ENCODE results near the gene ASL.
"Not testable (repeated sequence)": the region's sequence is repeated elsewhere in the genome, so short reads cannot be mapped to it uniquely, and the experiment has no call there.

ASL gene

GRCh38 chr7:66039094-66039670, 36.4 kb upstream of the ASL start:
- no peaks in the 10 kb centered on the region for H3K9me3 ChIP-seq (ENCODE audit: control extremely low read depth in 1 of 5, control insufficient read depth in 4 of 5, insufficient read depth in 2 of 5, low read depth in 1 of 5, low read length in 4 of 5)
- no peak overlapping the region for H3K4me3 ChIP-seq (ENCODE audit: control insufficient read depth in 1 of 7, extremely low read depth in 1 of 7, insufficient read depth in 4 of 7, low read depth in 2 of 7, low read length in 6 of 7)
- DNase-seq: no peak
- H3K4me1 ChIP-seq (ENCODE audit: control extremely low read depth in 1 of 4, control insufficient read depth in 4 of 4, insufficient read depth in 4 of 4, low read length in 3 of 4): peaks cover 0 to 8% (median 4%) of the 10 kb centered on the region in 4 experiments
- WGBS (ENCODE audit: insufficient coverage): 92% methylated on average over 2 of the region's 3 CpGs
- peaks cover 0 to 4% (median 0%) of the 10 kb centered on the region in 5 experiments for H3K27me3 ChIP-seq (replicated peaks in 2 of 5; ENCODE audit: control insufficient read depth in 4 of 5, insufficient read depth in 5 of 5, low read length in 4 of 5)
- POLR2A ChIA-PET: no interaction called here
- CTCF ChIA-PET: interaction anchor here (0.7 kb wide), 1 partner anchor 9 kb away, joined by 3 read pairs; no protein-coding TSS in a partner anchor
- H3K27ac ChIP-seq (ENCODE audit: insufficient read depth in 1 of 2, low read depth in 1 of 2, low read length in 2 of 2, poor library complexity in 1 of 2, severe bottlenecking in 2 of 2): no peak overlapping the region
- no peaks in the 10 kb centered on the region for H3K36me3 ChIP-seq (ENCODE audit: control insufficient read depth in 4 of 4, insufficient read depth in 4 of 4, low read length in 3 of 4)

DNA sequence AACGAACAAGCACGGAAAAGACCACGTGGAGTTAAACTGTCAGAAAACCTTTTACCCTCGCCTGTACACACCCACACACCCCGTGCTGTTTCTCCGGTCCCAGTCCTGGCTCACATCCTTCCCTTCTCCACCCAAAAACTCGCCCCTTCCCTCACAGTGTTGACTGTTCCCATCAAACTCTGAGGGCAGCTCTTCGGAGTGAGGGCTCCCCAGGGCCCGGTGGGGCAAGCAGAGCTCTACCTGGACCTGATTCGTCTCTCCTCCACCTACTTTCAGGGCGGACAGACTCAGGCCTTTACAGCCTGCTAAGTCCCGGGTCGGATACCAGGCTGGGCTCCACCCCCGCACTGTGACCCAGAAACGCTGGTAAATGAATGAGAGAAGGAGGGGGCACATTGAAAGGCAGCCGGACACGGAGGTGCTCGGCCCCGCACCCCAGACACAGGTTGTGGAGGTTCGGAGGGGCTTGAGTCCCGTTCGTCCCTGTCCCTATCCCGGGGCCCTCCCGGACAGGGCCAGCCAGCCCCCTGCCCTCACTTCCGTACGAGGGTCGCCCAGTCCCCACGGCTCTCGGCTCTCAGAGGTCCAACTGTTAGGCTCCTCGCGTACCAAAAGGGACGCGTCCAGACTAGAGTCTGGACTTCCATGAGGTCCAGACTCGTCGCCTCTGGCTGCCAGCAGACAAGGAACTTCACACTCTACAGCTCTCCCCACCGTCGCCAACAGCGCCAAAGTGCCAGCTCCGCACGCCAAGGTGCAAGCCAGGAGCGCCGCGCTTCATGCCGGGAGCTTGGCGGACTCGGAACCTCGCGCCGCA, 31.7 kb upstream of the ASL start:
- 4% methylated on average over 24 of the region's 49 CpGs for WGBS (ENCODE audit: insufficient coverage)
- Histone ChIP-seq H3K27me3 (replicated peaks in 2 of 5; ENCODE audit: control insufficient read depth in 4 of 5, insufficient read depth in 5 of 5, low read length in 4 of 5) (peaks cover 0 to 4% (median 0%) of the 10 kb centered on the region in 5 experiments), H3K9me3 (ENCODE audit: control extremely low read depth in 1 of 5, control insufficient read depth in 4 of 5, insufficient read depth in 2 of 5, low read depth in 1 of 5, low read length in 4 of 5) (no peaks in the 10 kb centered on the region), H3K4me3 (ENCODE audit: control insufficient read depth in 1 of 7, extremely low read depth in 1 of 7, insufficient read depth in 4 of 7, low read depth in 2 of 7, low read length in 6 of 7) (peak overlapping the region in 6 of 7 experiments; percentile 28 to 80 (median 64)), H3K4me1 (ENCODE audit: control extremely low read depth in 1 of 4, control insufficient read depth in 4 of 4, insufficient read depth in 4 of 4, low read length in 3 of 4) (peaks cover 0 to 8% (median 7%) of the 10 kb centered on the region in 4 experiments), H3K27ac (ENCODE audit: insufficient read depth in 1 of 2, low read depth in 1 of 2, low read length in 2 of 2, poor library complexity in 1 of 2, severe bottlenecking in 2 of 2) (no peak overlapping the region), H3K36me3 (ENCODE audit: control insufficient read depth in 4 of 4, insufficient read depth in 4 of 4, low read length in 3 of 4) (no peaks in the 10 kb centered on the region)
- DNase-seq: peak; percentile 65 to 84 (median 82)
- ChIA-PET CTCF (interaction anchor here (0.7 to 1.6 kb wide), 4 partner anchors 8 to 977 kb away, joined by 3 read pairs; no protein-coding TSS in a partner anchor), POLR2A (no interaction called here)

GRCh38 chr7:66044498-66044854, 31.1 kb upstream of the ASL start:
- DNase-seq; H3K27ac ChIP-seq (ENCODE audit: insufficient read depth in 1 of 2, low read depth in 1 of 2, low read length in 2 of 2, poor library complexity in 1 of 2, severe bottlenecking in 2 of 2); H3K27me3 ChIP-seq (replicated peaks in 2 of 5; ENCODE audit: control insufficient read depth in 4 of 5, insufficient read depth in 5 of 5, low read length in 4 of 5); H3K36me3 ChIP-seq (ENCODE audit: control insufficient read depth in 4 of 4, insufficient read depth in 4 of 4, low read length in 3 of 4); POLR2A ChIA-PET; H3K9me3 ChIP-seq (ENCODE audit: control extremely low read depth in 1 of 5, control insufficient read depth in 4 of 5, insufficient read depth in 2 of 5, low read depth in 1 of 5, low read length in 4 of 5); H3K4me1 ChIP-seq (ENCODE audit: control extremely low read depth in 1 of 4, control insufficient read depth in 4 of 4, insufficient read depth in 4 of 4, low read length in 3 of 4): not testable (repeated sequence)
- 22% methylated on average over 12 of the region's 17 CpGs for WGBS (ENCODE audit: insufficient coverage)
- peak overlapping the region in 5 of 7 experiments; percentile 11 to 80 (median 62) for H3K4me3 ChIP-seq (ENCODE audit: control insufficient read depth in 1 of 7, extremely low read depth in 1 of 7, insufficient read depth in 4 of 7, low read depth in 2 of 7, low read length in 6 of 7)
- CTCF ChIA-PET: interaction anchor here (1.5 to 1.6 kb wide), 2 partner anchors 8 to 369 kb away, joined by 3 read pairs; no protein-coding TSS in a partner anchor

DNA sequence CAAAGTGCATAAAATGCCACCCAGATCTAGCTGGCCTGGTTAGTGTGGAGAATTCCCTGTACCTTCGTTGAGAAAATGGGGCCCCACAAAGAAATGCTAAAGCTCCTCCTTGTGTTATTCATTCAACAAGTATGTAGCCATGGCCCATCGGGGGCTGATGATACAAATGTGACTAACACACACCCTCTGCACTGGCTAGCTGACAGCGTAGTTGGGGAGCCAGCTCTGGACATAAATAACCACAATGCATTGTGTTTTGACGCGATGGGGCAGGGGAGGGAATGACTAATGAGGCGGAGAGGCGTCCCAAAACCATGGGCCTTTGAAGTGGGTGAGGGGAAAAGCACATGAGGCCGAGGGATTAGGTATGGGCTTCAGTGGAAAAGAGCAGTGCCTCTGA, 28.2 kb upstream of the ASL start:
- CTCF ChIA-PET: no interaction called here
- POLR2A ChIA-PET: no interaction called here
- H3K4me3 ChIP-seq (ENCODE audit: control insufficient read depth in 1 of 7, extremely low read depth in 1 of 7, insufficient read depth in 4 of 7, low read depth in 2 of 7, low read length in 6 of 7): no peak overlapping the region
- 90% methylated on average over 6 of the region's 8 CpGs for WGBS (ENCODE audit: insufficient coverage)
- no peaks in the 10 kb centered on the region for H3K9me3 ChIP-seq (ENCODE audit: control extremely low read depth in 1 of 5, control insufficient read depth in 4 of 5, insufficient read depth in 2 of 5, low read depth in 1 of 5, low read length in 4 of 5)
- DNase-seq: no peak
- H3K27ac ChIP-seq (ENCODE audit: insufficient read depth in 1 of 2, low read depth in 1 of 2, low read length in 2 of 2, poor library complexity in 1 of 2, severe bottlenecking in 2 of 2): no peak overlapping the region
- H3K4me1 ChIP-seq (ENCODE audit: control extremely low read depth in 1 of 4, control insufficient read depth in 4 of 4, insufficient read depth in 4 of 4, low read length in 3 of 4): peaks cover 0 to 8% (median 7%) of the 10 kb centered on the region in 4 experiments
- H3K36me3 ChIP-seq (ENCODE audit: control insufficient read depth in 4 of 4, insufficient read depth in 4 of 4, low read length in 3 of 4): no peaks in the 10 kb centered on the region
- peaks cover 0 to 4% (median 0%) of the 10 kb centered on the region in 5 experiments for H3K27me3 ChIP-seq (replicated peaks in 2 of 5; ENCODE audit: control insufficient read depth in 4 of 5, insufficient read depth in 5 of 5, low read length in 4 of 5)

- DNase-seq; H3K27ac ChIP-seq (ENCODE audit: insufficient read depth in 1 of 2, low read depth in 1 of 2, low read length in 2 of 2, poor library complexity in 1 of 2, severe bottlenecking in 2 of 2); H3K27me3 ChIP-seq (replicated peaks in 2 of 5; ENCODE audit: control insufficient read depth in 4 of 5, insufficient read depth in 5 of 5, low read length in 4 of 5); H3K4me3 ChIP-seq (ENCODE audit: control insufficient read depth in 1 of 7, extremely low read depth in 1 of 7, insufficient read depth in 4 of 7, low read depth in 2 of 7, low read length in 6 of 7); H3K9me3 ChIP-seq (ENCODE audit: control extremely low read depth in 1 of 5, control insufficient read depth in 4 of 5, insufficient read depth in 2 of 5, low read depth in 1 of 5, low read length in 4 of 5); H3K4me1 ChIP-seq (ENCODE audit: control extremely low read depth in 1 of 4, control insufficient read depth in 4 of 4, insufficient read depth in 4 of 4, low read length in 3 of 4); POLR2A ChIA-PET; H3K36me3 ChIP-seq (ENCODE audit: control insufficient read depth in 4 of 4, insufficient read depth in 4 of 4, low read length in 3 of 4): not testable (repeated sequence)
- CTCF ChIA-PET: interaction anchor here (1.0 to 1.4 kb wide), 2 partner anchors 20 kb away, joined by 4 to 5 read pairs; no protein-coding TSS in a partner anchor
- 100% methylated on average over 3 of the region's 4 CpGs for WGBS (ENCODE audit: insufficient coverage)
Measured at GRCh38 chr7:66049886-66050285, 25.7 kb upstream of the ASL start.

GRCh38 chr7:66050337-66050957, 25.2 kb upstream of the ASL start:
- POLR2A ChIA-PET: no interaction called here
- Histone ChIP-seq H3K27ac (ENCODE audit: insufficient read depth in 1 of 2, low read depth in 1 of 2, low read length in 2 of 2, poor library complexity in 1 of 2, severe bottlenecking in 2 of 2) (no peak overlapping the region), H3K27me3 (replicated peaks in 2 of 5; ENCODE audit: control insufficient read depth in 4 of 5, insufficient read depth in 5 of 5, low read length in 4 of 5) (no peaks in the 10 kb centered on the region), H3K9me3 (ENCODE audit: control extremely low read depth in 1 of 5, control insufficient read depth in 4 of 5, insufficient read depth in 2 of 5, low read depth in 1 of 5, low read length in 4 of 5) (no peaks in the 10 kb centered on the region), H3K4me3 (ENCODE audit: control insufficient read depth in 1 of 7, extremely low read depth in 1 of 7, insufficient read depth in 4 of 7, low read depth in 2 of 7, low read length in 6 of 7) (no peak overlapping the region), H3K4me1 (ENCODE audit: control extremely low read depth in 1 of 4, control insufficient read depth in 4 of 4, insufficient read depth in 4 of 4, low read length in 3 of 4) (no peaks in the 10 kb centered on the region), H3K36me3 (ENCODE audit: control insufficient read depth in 4 of 4, insufficient read depth in 4 of 4, low read length in 3 of 4) (no peaks in the 10 kb centered on the region)
- DNase-seq: no peak
- WGBS (ENCODE audit: insufficient coverage): 90% methylated on average over 5 of the region's 7 CpGs
- CTCF ChIA-PET: interaction anchor here (1.4 kb wide), 1 partner anchor 20 kb away, joined by 5 read pairs; no protein-coding TSS in a partner anchor

GRCh38 chr7:66050990-66051448, 24.6 kb upstream of the ASL start:
- Histone ChIP-seq H3K27ac (ENCODE audit: insufficient read depth in 1 of 2, low read depth in 1 of 2, low read length in 2 of 2, poor library complexity in 1 of 2, severe bottlenecking in 2 of 2) (no peak overlapping the region), H3K4me1 (ENCODE audit: control extremely low read depth in 1 of 4, control insufficient read depth in 4 of 4, insufficient read depth in 4 of 4, low read length in 3 of 4) (no peaks in the 10 kb centered on the region), H3K4me3 (ENCODE audit: control insufficient read depth in 1 of 7, extremely low read depth in 1 of 7, insufficient read depth in 4 of 7, low read depth in 2 of 7, low read length in 6 of 7) (no peak overlapping the region), H3K36me3 (ENCODE audit: control insufficient read depth in 4 of 4, insufficient read depth in 4 of 4, low read length in 3 of 4) (no peaks in the 10 kb centered on the region), H3K9me3 (ENCODE audit: control extremely low read depth in 1 of 5, control insufficient read depth in 4 of 5, insufficient read depth in 2 of 5, low read depth in 1 of 5, low read length in 4 of 5) (no peaks in the 10 kb centered on the region), H3K27me3 (replicated peaks in 2 of 5; ENCODE audit: control insufficient read depth in 4 of 5, insufficient read depth in 5 of 5, low read length in 4 of 5) (no peaks in the 10 kb centered on the region)
- CTCF ChIA-PET: no interaction called here
- WGBS (ENCODE audit: insufficient coverage): 100% methylated on average over 2 of the region's 3 CpGs
- POLR2A ChIA-PET: no interaction called here
- DNase-seq: no peak
